GM12865 (cell line): ENCODE data around the gene OVOL2.
A peak's percentile ranks its signal among the peaks of the same experiment; 100 is the strongest.

Experiments
- DNase-seq: peaks from one replicate; pipeline ENCODE4 v3.0.0; 2010; ENCODE audit warnings: low read depth
- H3K4me3 ChIP-seq: 2 replicates; pipeline ENCODE4 v1.5.1; 2011; ENCODE audit warnings: mild to moderate bottlenecking, low read depth, low read length, control low read depth
- TF ChIP-seq, protein P1 (sequence below): IDR thresholded peaks from 2 replicates; pipeline ENCODE4 v1.5.1; 2011; ENCODE audit warnings: low read length, control low read depth, low read depth, inconsistent platforms; ENCODE audit not compliant: insufficient read depth; ENCODE audit errors: missing control alignments

OVOL2 gene

DNA sequence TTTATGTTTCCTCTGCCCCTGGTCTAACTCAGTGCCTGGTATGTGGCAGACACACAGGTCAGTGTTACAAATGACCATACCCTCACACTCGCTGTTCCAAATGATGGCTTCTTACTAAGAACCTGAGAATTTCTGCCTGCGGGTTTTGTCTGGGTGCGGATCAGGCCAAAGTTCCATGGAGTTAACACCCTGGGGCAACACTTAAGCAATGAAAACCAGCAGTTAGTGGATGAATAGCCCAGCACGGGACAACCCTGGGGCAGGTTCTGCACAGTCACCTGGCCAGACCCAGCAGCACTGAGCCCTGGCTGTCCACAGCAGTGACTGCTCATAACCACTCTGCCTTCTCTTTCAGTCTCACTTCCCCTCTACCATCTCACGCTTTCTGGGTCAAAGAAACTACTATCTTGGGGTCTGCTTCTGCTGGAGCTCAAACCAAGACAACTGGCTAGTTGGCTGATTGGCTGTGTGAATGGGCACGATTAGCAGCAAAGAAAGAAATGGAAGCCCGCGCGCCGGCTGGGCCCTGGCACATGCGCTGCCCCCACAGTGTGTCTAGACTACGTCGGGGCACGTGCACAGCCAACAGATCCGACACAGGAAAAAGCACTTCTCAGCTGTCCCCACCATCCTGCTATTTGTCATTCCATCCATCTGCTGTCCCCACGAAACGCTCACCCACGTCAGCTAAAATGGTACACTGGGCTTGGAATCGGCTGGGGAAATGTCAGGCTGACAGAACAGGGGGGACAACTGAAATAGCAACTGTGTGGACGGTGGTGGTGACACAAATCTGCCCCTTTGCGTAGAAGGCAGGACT, 52.3 kb downstream of the OVOL2 start:
- H3K4me3 ChIP-seq, result no peak overlapping the region
- DNase-seq, result peak; percentile 84
- TF ChIP-seq, protein P1, sequence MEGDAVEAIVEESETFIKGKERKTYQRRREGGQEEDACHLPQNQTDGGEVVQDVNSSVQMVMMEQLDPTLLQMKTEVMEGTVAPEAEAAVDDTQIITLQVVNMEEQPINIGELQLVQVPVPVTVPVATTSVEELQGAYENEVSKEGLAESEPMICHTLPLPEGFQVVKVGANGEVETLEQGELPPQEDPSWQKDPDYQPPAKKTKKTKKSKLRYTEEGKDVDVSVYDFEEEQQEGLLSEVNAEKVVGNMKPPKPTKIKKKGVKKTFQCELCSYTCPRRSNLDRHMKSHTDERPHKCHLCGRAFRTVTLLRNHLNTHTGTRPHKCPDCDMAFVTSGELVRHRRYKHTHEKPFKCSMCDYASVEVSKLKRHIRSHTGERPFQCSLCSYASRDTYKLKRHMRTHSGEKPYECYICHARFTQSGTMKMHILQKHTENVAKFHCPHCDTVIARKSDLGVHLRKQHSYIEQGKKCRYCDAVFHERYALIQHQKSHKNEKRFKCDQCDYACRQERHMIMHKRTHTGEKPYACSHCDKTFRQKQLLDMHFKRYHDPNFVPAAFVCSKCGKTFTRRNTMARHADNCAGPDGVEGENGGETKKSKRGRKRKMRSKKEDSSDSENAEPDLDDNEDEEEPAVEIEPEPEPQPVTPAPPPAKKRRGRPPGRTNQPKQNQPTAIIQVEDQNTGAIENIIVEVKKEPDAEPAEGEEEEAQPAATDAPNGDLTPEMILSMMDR, result no peak

DNA sequence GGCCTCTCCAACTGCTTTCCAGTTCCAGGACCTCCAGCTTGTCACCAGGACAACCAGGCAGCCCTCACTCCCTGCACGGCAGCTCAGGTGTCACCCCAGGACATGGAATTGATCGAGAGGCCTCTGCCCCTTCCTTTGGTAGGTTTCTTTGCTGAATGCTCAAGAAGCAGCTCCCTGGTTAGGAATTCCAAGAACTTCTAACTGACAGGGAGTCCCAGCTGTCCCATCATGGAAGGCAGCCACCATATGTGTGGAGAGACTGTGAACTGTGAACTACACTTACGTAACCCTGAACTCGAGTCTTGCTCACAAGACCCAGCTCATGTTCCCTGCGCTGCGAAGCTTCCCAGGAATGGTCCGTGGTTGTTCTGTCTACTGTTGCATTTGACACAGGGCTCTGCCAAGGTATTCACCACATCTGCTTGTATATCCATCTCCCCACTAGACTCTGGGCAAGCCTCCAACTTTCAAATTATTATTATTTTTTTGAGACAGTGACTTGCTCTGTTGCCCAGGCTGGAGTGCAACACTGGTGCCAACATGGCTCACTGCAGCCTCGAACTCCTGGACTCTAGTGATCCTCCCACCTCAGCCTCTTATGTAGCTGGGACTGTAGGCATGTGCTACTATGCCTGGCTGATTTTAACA, 53.2 kb downstream of the OVOL2 start:
- TF ChIP-seq, protein P1, result no peak
- no peak overlapping the region for H3K4me3 ChIP-seq
- no peak for DNase-seq

DNA sequence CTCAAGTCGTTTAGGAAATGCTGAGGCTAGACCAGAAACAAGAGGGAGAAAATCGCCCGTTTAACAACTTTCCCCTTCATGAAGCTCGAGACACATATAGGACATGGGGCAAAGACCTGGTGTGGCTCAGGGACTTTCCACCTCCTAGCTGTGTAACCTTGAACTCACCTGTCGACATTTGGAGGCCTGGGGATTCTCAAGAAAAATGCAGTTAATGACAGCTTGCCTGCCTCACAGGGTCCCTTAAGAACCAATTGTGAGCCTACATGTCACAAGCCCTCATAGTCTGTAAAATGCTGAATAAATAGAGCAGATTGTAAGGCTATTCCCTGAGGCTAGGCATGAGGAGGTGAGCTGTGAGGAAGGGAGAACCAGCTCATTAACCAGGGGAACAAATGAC, 53.8 kb downstream of the OVOL2 start:
- TF ChIP-seq, protein P1, result no peak
- no peak overlapping the region for H3K4me3 ChIP-seq
- peak; percentile 77 for DNase-seq

DNA sequence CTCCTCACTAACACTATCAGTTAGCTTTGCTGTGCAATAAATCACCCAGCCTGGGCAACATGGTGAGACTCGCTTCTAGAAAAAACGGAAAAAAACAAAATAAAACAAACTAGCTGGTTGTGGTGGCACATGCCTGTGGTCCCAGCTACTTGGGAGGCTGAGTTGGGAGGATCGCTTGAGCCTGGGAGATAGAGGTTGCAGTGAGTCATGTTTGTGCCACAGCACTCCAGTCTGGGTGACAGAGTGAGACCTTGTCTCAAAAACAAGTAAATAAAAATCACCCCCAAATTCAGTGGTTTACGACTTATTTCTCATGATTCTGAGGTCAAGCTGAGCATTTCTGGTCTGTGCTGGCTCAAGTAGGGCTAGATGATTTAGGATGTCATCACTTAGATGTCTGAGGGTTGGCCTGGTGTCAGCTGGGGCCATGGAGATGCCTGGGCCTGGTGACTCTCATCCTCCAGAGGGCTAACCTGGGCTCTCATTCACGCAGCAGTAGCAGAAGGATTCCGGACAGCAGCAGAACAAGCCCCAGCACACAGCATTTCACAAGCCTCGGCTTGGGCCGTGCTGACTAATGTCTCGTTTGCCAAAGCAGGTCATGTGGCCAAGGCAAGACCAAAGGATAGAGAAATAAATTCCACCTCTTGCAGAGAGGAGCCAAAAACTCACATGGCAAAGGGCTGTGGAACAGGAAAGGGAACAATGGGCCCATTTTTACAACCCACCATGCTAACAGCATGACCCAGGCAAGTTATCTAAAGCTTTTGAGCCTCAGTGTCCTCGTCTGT, 56.4 kb downstream of the OVOL2 start:
- TF ChIP-seq, protein P1, result no peak
- DNase-seq, result no peak
- H3K4me3 ChIP-seq, result no peak overlapping the region

DNA sequence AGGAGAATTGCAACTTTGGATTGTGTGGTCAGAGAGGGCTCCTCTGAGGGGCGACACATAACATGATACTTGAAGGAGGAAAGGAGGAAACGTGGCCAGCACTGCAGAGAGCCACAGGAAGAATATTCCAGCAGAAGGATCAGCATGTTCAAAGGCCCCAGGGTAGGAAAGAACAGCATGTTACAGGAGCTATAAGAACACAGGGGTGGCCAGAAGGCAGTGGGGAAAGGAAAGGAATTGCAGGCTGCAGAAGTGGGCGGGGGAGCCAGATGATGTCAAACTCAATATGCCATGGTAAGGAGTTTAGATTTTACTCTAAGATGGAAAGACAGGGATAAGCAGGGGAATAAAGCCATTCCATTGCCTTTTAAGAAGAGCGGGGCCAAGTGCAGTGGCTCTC, 58.1 kb downstream of the OVOL2 start:
- no peak overlapping the region for H3K4me3 ChIP-seq
- no peak for DNase-seq
- TF ChIP-seq, protein P1, result no peak

DNA sequence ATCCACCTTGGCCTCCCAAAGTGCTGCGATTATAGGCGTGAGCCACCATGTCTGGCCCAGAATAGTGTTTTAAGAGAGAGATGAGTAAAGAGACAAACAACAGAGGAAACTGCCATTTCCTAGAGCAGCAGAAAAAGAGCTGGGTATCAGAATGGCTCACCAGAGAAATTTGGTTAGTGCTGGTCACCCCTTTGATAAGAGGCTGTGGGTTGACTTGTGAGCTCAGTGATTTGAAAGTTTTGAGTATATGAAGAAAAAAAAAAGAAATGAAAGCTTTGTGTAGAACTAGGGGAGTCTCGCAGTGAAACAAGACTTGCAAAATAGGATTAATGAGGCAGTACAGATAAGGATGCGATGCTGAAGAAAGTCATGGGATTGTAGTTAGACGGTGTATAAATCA, 59.3 kb downstream of the OVOL2 start:
- H3K4me3 ChIP-seq, result no peak overlapping the region
- peak; percentile 21 for DNase-seq
- TF ChIP-seq, protein P1, result no peak
